Activated effector memory CD4-positive, alpha-beta T cell treated with anti-CD3 and anti-CD28 coated beads, Interleukin-2, amount 50 U/mL, for 16 hours (primary cell): ENCODE measurements around the gene HESX1.

ENCODE experiments used
- DNase-seq: peaks from one replicate; pipeline ENCODE4 v3.0.0-alpha.2; 2020

HESX1 gene

GRCh38 chr3:57166660-57167059, 33.1 kb downstream of the HESX1 start:
- DNase-seq, result no peak

GRCh38 chr3:57165641-57166040, 34.1 kb downstream of the HESX1 start:
- DNase-seq, result no peak

GRCh38 chr3:57164657-57165573, 34.9 kb downstream of the HESX1 start, which contains the start of gene IL17RD:
Gene IL17RD (minus strand): TSS chr3:57165353. CDS start chr3:57165286, 67 bp downstream.
- DNase-seq, result peak; percentile 79

- peak; percentile 66 for DNase-seq
Measured at GRCh38 chr3:57164217-57164656, 35.5 kb downstream of the HESX1 start.

- no peak for DNase-seq
Measured at GRCh38 chr3:57163751-57164150, 36.0 kb downstream of the HESX1 start.

GRCh38 chr3:57161915-57162314, 37.9 kb downstream of the HESX1 start:
- no peak for DNase-seq

GRCh38 chr3:57160765-57161538, 38.8 kb downstream of the HESX1 start:
- no peak for DNase-seq

GRCh38 chr3:57160076-57160764, 39.6 kb downstream of the HESX1 start:
- DNase-seq, result no peak

GRCh38 chr3:57158813-57159738, 40.7 kb downstream of the HESX1 start:
- no peak for DNase-seq

- DNase-seq, result no peak
Measured at GRCh38 chr3:57158325-57158724, 41.5 kb downstream of the HESX1 start.

GRCh38 chr3:57157545-57157944, 42.2 kb downstream of the HESX1 start:
- no peak for DNase-seq

GRCh38 chr3:57155310-57155643, 44.5 kb downstream of the HESX1 start:
- DNase-seq, result no peak

- no peak for DNase-seq
Measured at GRCh38 chr3:57154470-57155309, 45.1 kb downstream of the HESX1 start.

- no peak for DNase-seq
Measured at GRCh38 chr3:57152151-57153143, 47.3 kb downstream of the HESX1 start.

- DNase-seq, result no peak
Measured at GRCh38 chr3:57151749-57152148, 48.0 kb downstream of the HESX1 start.

- no peak for DNase-seq
Measured at GRCh38 chr3:57151021-57151449, 48.7 kb downstream of the HESX1 start.

- no peak for DNase-seq
Measured at GRCh38 chr3:57150113-57150581, 49.6 kb downstream of the HESX1 start.
